ENCODE results near the gene SLC6A20.

Gene SLC6A20

GRCh38 chr3:45756055-45756454, 40.3 kb downstream of the SLC6A20 start:
- TF ChIP-seq GLI4 (tag by site-specific recombination; IDR thresholded peaks at IDR 0.05) = no peak
- TF ChIP-seq ZNF561 (tag by site-specific recombination; IDR thresholded peaks at IDR 0.05; ENCODE audit: borderline replicate concordance) = no peak
- TF ChIP-seq ZNF549 (tag by site-specific recombination; IDR thresholded peaks at IDR 0.05) = no peak
- no peak for TF ChIP-seq MZF1 (tag by site-specific recombination; IDR thresholded peaks at IDR 0.05; ENCODE audit: borderline replicate concordance)
- TF ChIP-seq ZNF610 (tag by site-specific recombination; IDR thresholded peaks at IDR 0.05; ENCODE audit: borderline replicate concordance) = no peak
- TF ChIP-seq ZNF292 (tag by site-specific recombination; IDR thresholded peaks at IDR 0.05; ENCODE audit: borderline replicate concordance, low read depth) = no peak
- TF ChIP-seq ZXDB (tag by site-specific recombination; IDR thresholded peaks at IDR 0.05) = no peak
- no peak for TF ChIP-seq ZNF221 (tag by site-specific recombination; IDR thresholded peaks at IDR 0.05; ENCODE audit: borderline replicate concordance)
- TF ChIP-seq, protein P1, sequence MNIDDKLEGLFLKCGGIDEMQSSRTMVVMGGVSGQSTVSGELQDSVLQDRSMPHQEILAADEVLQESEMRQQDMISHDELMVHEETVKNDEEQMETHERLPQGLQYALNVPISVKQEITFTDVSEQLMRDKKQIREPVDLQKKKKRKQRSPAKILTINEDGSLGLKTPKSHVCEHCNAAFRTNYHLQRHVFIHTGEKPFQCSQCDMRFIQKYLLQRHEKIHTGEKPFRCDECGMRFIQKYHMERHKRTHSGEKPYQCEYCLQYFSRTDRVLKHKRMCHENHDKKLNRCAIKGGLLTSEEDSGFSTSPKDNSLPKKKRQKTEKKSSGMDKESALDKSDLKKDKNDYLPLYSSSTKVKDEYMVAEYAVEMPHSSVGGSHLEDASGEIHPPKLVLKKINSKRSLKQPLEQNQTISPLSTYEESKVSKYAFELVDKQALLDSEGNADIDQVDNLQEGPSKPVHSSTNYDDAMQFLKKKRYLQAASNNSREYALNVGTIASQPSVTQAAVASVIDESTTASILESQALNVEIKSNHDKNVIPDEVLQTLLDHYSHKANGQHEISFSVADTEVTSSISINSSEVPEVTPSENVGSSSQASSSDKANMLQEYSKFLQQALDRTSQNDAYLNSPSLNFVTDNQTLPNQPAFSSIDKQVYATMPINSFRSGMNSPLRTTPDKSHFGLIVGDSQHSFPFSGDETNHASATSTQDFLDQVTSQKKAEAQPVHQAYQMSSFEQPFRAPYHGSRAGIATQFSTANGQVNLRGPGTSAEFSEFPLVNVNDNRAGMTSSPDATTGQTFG (tag by site-specific recombination; IDR thresholded peaks at IDR 0.05; ENCODE audit: borderline replicate concordance) = no peak
- TF ChIP-seq ZBTB48 (tag by site-specific recombination; IDR thresholded peaks at IDR 0.05) = no peak
- TF ChIP-seq ZNF777 (tag by site-specific recombination; IDR thresholded peaks at IDR 0.05; ENCODE audit: borderline replicate concordance) = no peak
- no peak for TF ChIP-seq ZNF121 (tag by site-specific recombination; IDR thresholded peaks at IDR 0.05)
- TF ChIP-seq ZNF335 (tag by site-specific recombination; conservative IDR thresholded peaks at IDR 0.05) = no peak
- TF ChIP-seq, protein P2, sequence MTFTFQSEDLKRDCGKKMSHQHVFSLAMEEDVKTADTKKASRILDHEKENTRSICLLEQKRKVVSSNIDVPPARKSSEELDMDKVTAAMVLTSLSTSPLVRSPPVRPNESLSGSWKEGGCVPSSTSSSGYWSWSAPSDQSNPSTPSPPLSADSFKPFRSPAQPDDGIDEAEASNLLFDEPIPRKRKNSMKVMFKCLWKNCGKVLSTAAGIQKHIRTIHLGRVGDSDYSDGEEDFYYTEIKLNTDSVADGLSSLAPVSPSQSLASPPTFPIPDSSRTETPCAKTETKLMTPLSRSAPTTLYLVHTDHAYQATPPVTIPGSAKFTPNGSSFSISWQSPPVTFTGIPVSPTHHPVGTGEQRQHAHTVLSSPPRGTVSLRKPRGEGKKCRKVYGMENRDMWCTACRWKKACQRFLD (tag by site-specific recombination; IDR thresholded peaks at IDR 0.05) = no peak
- no peak for TF ChIP-seq ZBTB17 (tag by site-specific recombination; IDR thresholded peaks at IDR 0.05)
- no peak for TF ChIP-seq ZNF184 (tag by site-specific recombination; IDR thresholded peaks at IDR 0.05)
- no peak for TF ChIP-seq ZNF645 (tag by site-specific recombination; IDR thresholded peaks at IDR 0.05)
- TF ChIP-seq, protein P3, sequence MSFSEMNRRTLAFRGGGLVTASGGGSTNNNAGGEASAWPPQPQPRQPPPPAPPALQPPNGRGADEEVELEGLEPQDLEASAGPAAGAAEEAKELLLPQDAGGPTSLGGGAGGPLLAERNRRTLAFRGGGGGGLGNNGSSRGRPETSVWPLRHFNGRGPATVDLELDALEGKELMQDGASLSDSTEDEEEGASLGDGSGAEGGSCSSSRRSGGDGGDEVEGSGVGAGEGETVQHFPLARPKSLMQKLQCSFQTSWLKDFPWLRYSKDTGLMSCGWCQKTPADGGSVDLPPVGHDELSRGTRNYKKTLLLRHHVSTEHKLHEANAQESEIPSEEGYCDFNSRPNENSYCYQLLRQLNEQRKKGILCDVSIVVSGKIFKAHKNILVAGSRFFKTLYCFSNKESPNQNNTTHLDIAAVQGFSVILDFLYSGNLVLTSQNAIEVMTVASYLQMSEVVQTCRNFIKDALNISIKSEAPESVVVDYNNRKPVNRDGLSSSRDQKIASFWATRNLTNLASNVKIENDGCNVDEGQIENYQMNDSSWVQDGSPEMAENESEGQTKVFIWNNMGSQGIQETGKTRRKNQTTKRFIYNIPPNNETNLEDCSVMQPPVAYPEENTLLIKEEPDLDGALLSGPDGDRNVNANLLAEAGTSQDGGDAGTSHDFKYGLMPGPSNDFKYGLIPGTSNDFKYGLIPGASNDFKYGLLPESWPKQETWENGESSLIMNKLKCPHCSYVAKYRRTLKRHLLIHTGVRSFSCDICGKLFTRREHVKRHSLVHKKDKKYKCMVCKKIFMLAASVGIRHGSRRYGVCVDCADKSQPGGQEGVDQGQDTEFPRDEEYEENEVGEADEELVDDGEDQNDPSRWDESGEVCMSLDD (tag by site-specific recombination; IDR thresholded peaks at IDR 0.05) = no peak
- Histone ChIP-seq H3K4me3 (ENCODE audit: low read depth, low read length) (no peak overlapping the region), H3K9me3 (ENCODE audit: control insufficient read depth, insufficient read depth, low read depth, low read length) (no peaks in the 10 kb centered on the region), H3K4me1 (ENCODE audit: control insufficient read depth, insufficient read depth, low read length) (no peaks in the 10 kb centered on the region), H3K36me3 (ENCODE audit: control insufficient read depth in 2 of 2, insufficient read depth in 1 of 2, low read length in 2 of 2) (no peaks in the 10 kb centered on the region), H3K27ac (ENCODE audit: extremely low read depth, low read depth, low read length) (no peak overlapping the region)
- ChIA-PET CTCF (interaction anchor here (0.7 kb wide), 1 partner anchor 75 kb away, joined by 3 read pairs; no protein-coding TSS in a partner anchor), POLR2A (no interaction called here)

DNA sequence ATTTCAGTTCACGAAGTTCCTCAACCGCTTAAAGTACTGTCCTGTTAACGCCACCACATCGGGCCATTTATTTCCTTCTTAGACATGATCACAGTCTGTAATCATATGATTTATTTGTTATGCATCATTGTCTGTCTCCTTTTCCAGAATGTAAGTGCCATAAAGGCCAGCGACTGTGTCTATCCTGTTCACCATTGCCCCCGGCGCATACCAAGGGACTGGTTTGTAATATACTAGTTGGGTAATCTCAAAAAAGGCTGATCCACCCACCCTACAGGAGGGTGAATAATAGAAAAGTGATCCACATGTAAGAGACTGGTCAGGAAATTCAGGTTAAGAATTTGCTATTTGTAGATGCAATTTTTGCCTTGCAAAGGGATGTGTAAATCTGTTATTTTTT, 41.9 kb downstream of the SLC6A20 start:
- ChIA-PET CTCF (no interaction called here), POLR2A (no interaction called here)
- Histone ChIP-seq H3K4me1 (ENCODE audit: control insufficient read depth, insufficient read depth, low read length) (no peaks in the 10 kb centered on the region), H3K9me3 (ENCODE audit: control insufficient read depth, insufficient read depth, low read depth, low read length) (no peaks in the 10 kb centered on the region), H3K36me3 (ENCODE audit: control insufficient read depth in 2 of 2, insufficient read depth in 1 of 2, low read length in 2 of 2) (no peaks in the 10 kb centered on the region), H3K27ac (ENCODE audit: extremely low read depth, low read depth, low read length) (no peak overlapping the region), H3K4me3 (ENCODE audit: low read depth, low read length) (no peak overlapping the region)
- TF ChIP-seq OVOL3 (tag by site-specific recombination; IDR thresholded peaks at IDR 0.05) (no peak), ZNF692 (tag by site-specific recombination; IDR thresholded peaks at IDR 0.05) (no peak), ZNF350 (tag by site-specific recombination; IDR thresholded peaks at IDR 0.05) (no peak)
- TF ChIP-seq, protein P4, sequence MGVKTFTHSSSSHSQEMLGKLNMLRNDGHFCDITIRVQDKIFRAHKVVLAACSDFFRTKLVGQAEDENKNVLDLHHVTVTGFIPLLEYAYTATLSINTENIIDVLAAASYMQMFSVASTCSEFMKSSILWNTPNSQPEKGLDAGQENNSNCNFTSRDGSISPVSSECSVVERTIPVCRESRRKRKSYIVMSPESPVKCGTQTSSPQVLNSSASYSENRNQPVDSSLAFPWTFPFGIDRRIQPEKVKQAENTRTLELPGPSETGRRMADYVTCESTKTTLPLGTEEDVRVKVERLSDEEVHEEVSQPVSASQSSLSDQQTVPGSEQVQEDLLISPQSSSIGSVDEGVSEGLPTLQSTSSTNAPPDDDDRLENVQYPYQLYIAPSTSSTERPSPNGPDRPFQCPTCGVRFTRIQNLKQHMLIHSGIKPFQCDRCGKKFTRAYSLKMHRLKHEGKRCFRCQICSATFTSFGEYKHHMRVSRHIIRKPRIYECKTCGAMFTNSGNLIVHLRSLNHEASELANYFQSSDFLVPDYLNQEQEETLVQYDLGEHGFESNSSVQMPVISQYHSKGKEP (tag by site-specific recombination; IDR thresholded peaks at IDR 0.05) = no peak

Measured in HEK293 (cell line).